Prostate gland (tissue), 2 donors: ENCODE measurements around the gene ACTG1.

Experiments
- POLR2A ChIP-seq: fragments of 450-650 bp; IDR thresholded peaks from one replicate; pipeline ENCODE4 v1.6.1; 2016; ENCODE audit warnings: antibody characterized with exemption, mild to moderate bottlenecking
- POLR2AphosphoS5 ChIP-seq: sonication (generic); formaldehyde crosslinking; IDR thresholded peaks from one replicate; pipeline ENCODE4 v1.6.1; 2017; ENCODE audit warnings: antibody characterized with exemption
- TF ChIP-seq, protein P1 (sequence below), 4 experiments: fragments of 200-600 bp in 2 of 4; fragments of 450-650 bp in 2 of 4; sonication (generic) in 2 of 4; IDR thresholded peaks; 1 replicate in 3 of 4; 2 replicates in 1 of 4; pipeline ENCODE4 v1.5.1; 2016 to 2019; ENCODE audit warnings: antibody characterized with exemption in 4 of 4, mild to moderate bottlenecking in 2 of 4, moderate library complexity in 2 of 4

DNA sequence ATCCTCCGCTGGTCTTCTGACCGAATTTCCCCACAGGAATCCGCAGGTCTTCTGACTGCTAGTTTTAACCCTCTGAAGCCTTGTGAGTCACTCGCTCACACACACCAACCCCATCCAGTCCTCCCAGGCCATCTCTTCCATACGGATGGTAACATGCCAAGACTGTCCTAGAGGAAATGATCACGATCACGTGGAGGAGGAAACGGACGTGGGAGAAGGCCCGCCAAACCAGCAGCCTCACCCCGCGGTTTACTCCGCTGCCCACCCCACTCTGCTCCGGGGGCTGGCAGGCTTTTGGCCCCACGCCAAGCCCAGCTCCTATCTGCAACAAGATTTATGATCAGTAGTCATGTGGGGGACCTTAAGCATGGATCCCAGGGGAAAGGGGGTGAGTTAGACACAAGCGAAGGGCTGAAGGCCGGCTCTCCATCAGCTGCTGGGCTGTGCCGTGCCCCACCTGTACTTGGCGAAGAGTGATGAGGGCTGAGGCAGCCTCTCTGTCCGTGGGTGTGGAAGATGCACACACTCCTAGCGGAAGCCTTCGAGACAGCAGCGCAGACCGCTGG is 41.1 kb upstream of the ACTG1 start:
- TF ChIP-seq, protein P1, sequence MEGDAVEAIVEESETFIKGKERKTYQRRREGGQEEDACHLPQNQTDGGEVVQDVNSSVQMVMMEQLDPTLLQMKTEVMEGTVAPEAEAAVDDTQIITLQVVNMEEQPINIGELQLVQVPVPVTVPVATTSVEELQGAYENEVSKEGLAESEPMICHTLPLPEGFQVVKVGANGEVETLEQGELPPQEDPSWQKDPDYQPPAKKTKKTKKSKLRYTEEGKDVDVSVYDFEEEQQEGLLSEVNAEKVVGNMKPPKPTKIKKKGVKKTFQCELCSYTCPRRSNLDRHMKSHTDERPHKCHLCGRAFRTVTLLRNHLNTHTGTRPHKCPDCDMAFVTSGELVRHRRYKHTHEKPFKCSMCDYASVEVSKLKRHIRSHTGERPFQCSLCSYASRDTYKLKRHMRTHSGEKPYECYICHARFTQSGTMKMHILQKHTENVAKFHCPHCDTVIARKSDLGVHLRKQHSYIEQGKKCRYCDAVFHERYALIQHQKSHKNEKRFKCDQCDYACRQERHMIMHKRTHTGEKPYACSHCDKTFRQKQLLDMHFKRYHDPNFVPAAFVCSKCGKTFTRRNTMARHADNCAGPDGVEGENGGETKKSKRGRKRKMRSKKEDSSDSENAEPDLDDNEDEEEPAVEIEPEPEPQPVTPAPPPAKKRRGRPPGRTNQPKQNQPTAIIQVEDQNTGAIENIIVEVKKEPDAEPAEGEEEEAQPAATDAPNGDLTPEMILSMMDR (IDR thresholded peaks at IDR 0.05), result no peak
- TF ChIP-seq POLR2A, result no peak
- no peak for TF ChIP-seq POLR2AphosphoS5
